Activated CD8-positive, alpha-beta T cell treated with anti-CD3 and anti-CD28 coated beads for 36 hours (primary cell): ENCODE data around the gene LEAP2. TPM values are rescaled to one million over a fixed set of nuclear protein-coding genes. Genes with fewer than 3 reads are reported as not detected.

Experiments used
- ATAC-seq: fragments of 200-7000 bp; cut with Tn5 transposase; one replicate; pipeline ENCODE4 v1.10.0; 2021; ENCODE audit warnings: mild to moderate bottlenecking, moderate library complexity
- CTCF ChIA-PET: fragments of 350-600 bp; sonication (Branson Sonifier 250); formaldehyde crosslinking; loops from one replicate; lab custom pipeline; 2021; ENCODE audit warnings: antibody characterized with exemption; lab: Charles Lee
- POLR2A ChIA-PET: fragments of 350-600 bp; sonication (Branson Sonifier 250); formaldehyde crosslinking; loops from one replicate; lab custom pipeline; 2021; ENCODE audit warnings: antibody characterized with exemption; lab: Charles Lee
- DNase-seq: peaks from one replicate; pipeline ENCODE4 v3.0.0-alpha.2; 2020
- H3K27ac Mint-ChIP-seq: one replicate; pipeline ENCODE4 v1.8.0; 2021; ENCODE audit warnings: mild to moderate bottlenecking, mixed read lengths
- H3K27me3 Mint-ChIP-seq: one replicate; pipeline ENCODE4 v1.8.0; 2021; ENCODE audit warnings: mixed read lengths
- H3K36me3 Mint-ChIP-seq: one replicate; pipeline ENCODE4 v1.8.0; 2021; ENCODE audit warnings: low read depth, mixed read lengths
- H3K4me1 Mint-ChIP-seq: one replicate; pipeline ENCODE4 v1.8.0; 2021; ENCODE audit warnings: low read depth, mixed read lengths
- H3K4me3 Mint-ChIP-seq: one replicate; pipeline ENCODE4 v1.8.0; 2021; ENCODE audit warnings: mild to moderate bottlenecking, moderate library complexity, mixed read lengths
- H3K9me3 Mint-ChIP-seq: one replicate; pipeline ENCODE4 v1.8.0; 2021; ENCODE audit warnings: mixed read lengths
- CTCF ChIP-seq: fragments of 200-600 bp; IDR thresholded peaks from one replicate; pipeline ENCODE4 v1.8.0; 2022; ENCODE audit warnings: antibody characterized with exemption, mild to moderate bottlenecking
- intact Hi-C: fragments of 100-400 bp; cut with micrococcal nuclease; formaldehyde crosslinking; loops from one replicate; pipeline ENCODE4 v1.10.0; 2022
- total RNA-seq, 2 experiments: library from RNA; stranded (reverse); gene quantifications; one replicate each; pipeline ENCODE4 v1.2.3, GENCODE V29; 2021

Gene LEAP2
- total RNA-seq, 2 experiments from 2014 or later = 3.0 to 3.5 TPM

- no peak for DNase-seq
- ATAC-seq = no peak
- Mint-ChIP-seq H3K27me3 (peaks cover 58% of the 10 kb centered on the region), H3K4me3 (peak overlapping the region; percentile 41), H3K9me3 (no peaks in the 10 kb centered on the region), H3K4me1 (peaks cover 7% of the 10 kb centered on the region), H3K36me3 (no peaks in the 10 kb centered on the region), H3K27ac (no peak overlapping the region)
- no peak for TF ChIP-seq CTCF
- intact Hi-C loops = loop anchor here (10.0 kb wide), 1 partner anchor 442 kb away; no protein-coding TSS in a partner anchor
- CTCF ChIA-PET = interaction anchor here (0.6 to 3.2 kb wide), 7 partner anchors 12 to 326 kb away, joined by 3 to 15 read pairs (median 3); partner anchors contain the start of gene HSPA4
- POLR2A ChIA-PET = interaction anchor here (2.1 kb wide), 1 partner anchor 13 kb away, joined by 9 read pairs; the partner anchor contains the start of gene SOWAHA
Measured at GRCh38 chr5:132826424-132827082, 46.9 kb upstream of the LEAP2 start.

GRCh38 chr5:132827943-132828673 is 45.4 kb upstream of the LEAP2 start:
- Mint-ChIP-seq H3K36me3 (no peaks in the 10 kb centered on the region), H3K4me1 (peaks cover 7% of the 10 kb centered on the region), H3K4me3 (no peak overlapping the region), H3K27me3 (peaks cover 57% of the 10 kb centered on the region), H3K27ac (no peak overlapping the region), H3K9me3 (no peaks in the 10 kb centered on the region)
- no peak for TF ChIP-seq CTCF
- intact Hi-C loops = loop anchor here (10.0 kb wide), 1 partner anchor 443 kb away; no protein-coding TSS in a partner anchor
- ChIA-PET POLR2A (interaction anchor here (1.8 to 2.4 kb wide), 2 partner anchors 11 to 38 kb away, joined by 6 to 9 read pairs; partner anchors contain the start of genes GDF9 and UQCRQ), CTCF (interaction anchor here (0.8 to 3.2 kb wide), 11 partner anchors 8 to 442 kb away, joined by 3 to 24 read pairs (median 5); partner anchors contain the start of genes GDF9, SOWAHA and UQCRQ)
- ATAC-seq = no peak
- DNase-seq = peak; percentile 23

- ChIA-PET CTCF (interaction anchor here (0.8 to 3.2 kb wide), 20 partner anchors 7 to 463 kb away, joined by 3 to 24 read pairs (median 4); partner anchors contain the start of genes GDF9 and UQCRQ), POLR2A (interaction anchor here (1.8 to 2.4 kb wide), 2 partner anchors 12 to 37 kb away, joined by 6 to 9 read pairs; partner anchors contain the start of genes GDF9 and UQCRQ)
- Mint-ChIP-seq H3K9me3 (no peaks in the 10 kb centered on the region), H3K27ac (no peak overlapping the region), H3K4me1 (peaks cover 7% of the 10 kb centered on the region), H3K4me3 (peak overlapping the region; percentile 69), H3K27me3 (peaks cover 52% of the 10 kb centered on the region), H3K36me3 (no peaks in the 10 kb centered on the region)
- TF ChIP-seq CTCF = no peak
- DNase-seq (no peak), ATAC-seq (no peak)
- intact Hi-C loops = loop anchor here (10.0 kb wide), 1 partner anchor 444 kb away; no protein-coding TSS in a partner anchor
Measured at GRCh38 chr5:132828846-132829494, 44.5 kb upstream of the LEAP2 start.

GRCh38 chr5:132829742-132830435 is 43.6 kb upstream of the LEAP2 start:
- Mint-ChIP-seq H3K4me3 (peak overlapping the region; percentile 69), H3K9me3 (no peaks in the 10 kb centered on the region), H3K4me1 (peaks cover 7% of the 10 kb centered on the region), H3K27me3 (peaks cover 46% of the 10 kb centered on the region), H3K36me3 (no peaks in the 10 kb centered on the region), H3K27ac (no peak overlapping the region)
- TF ChIP-seq CTCF = peak; percentile 92
- peak; percentile 79 for DNase-seq
- POLR2A ChIA-PET = interaction anchor here (0.6 to 2.4 kb wide), 3 partner anchors 13 to 232 kb away, joined by 3 to 9 read pairs (median 6); partner anchors contain the start of genes GDF9 and UQCRQ
- intact Hi-C loops = loop anchor here (10.0 kb wide), 1 partner anchor 445 kb away; no protein-coding TSS in a partner anchor
- ATAC-seq = peak; percentile 83
- CTCF ChIA-PET = interaction anchor here (0.6 to 3.2 kb wide), 26 partner anchors 8 to 464 kb away, joined by 3 to 24 read pairs (median 4); partner anchors contain the start of genes GDF9 and UQCRQ
